Tibial nerve (tissue), 4 donors: ENCODE data around the gene NINL. TPM values are rescaled to one million over a fixed set of nuclear protein-coding genes. Genes with fewer than 3 reads are reported as not detected.
"Not testable (repeated sequence)": the region's sequence is repeated elsewhere in the genome, so short reads cannot be mapped to it uniquely, and the experiment has no call there.

Source experiments
- DNase-seq, 2 donors: peaks; one replicate each; pipeline ENCODE4 v3.0.0-alpha.2; 2019; ENCODE audit warnings: low spot score in 2 of 2
- H3K27ac ChIP-seq, 4 donors: fragments of 200-600 bp; sonication (generic) in 3 of 4; one replicate each; pipeline ENCODE4 v1.5.1; 2017 to 2019; ENCODE audit warnings: mild to moderate bottlenecking in 1 of 4
- H3K27me3 ChIP-seq, 2 donors: fragments of 200-600 bp; sonication (generic) in 1 of 2; one replicate each; pipeline versions ENCODE4 v1.5.1 to v1.6.0; 2017 to 2019
- H3K36me3 ChIP-seq, 3 donors: fragments of 200-600 bp; sonication (generic); one replicate each; pipeline ENCODE4 v1.5.1; 2018 to 2019
- H3K4me1 ChIP-seq, 4 donors: fragments of 200-600 bp; sonication (generic) in 3 of 4; one replicate each; pipeline ENCODE4 v1.5.1; 2017 to 2019
- H3K4me3 ChIP-seq, 4 donors: fragments of 200-600 bp; sonication (generic) in 3 of 4; one replicate each; pipeline ENCODE4 v1.5.1; 2017 to 2019; ENCODE audit warnings: mild to moderate bottlenecking in 1 of 4, moderate library complexity in 1 of 4
- H3K9me3 ChIP-seq, 4 donors: fragments of 200-600 bp; sonication (generic) in 3 of 4; one replicate each; pipeline ENCODE4 v1.5.1; 2017 to 2019
- EP300 ChIP-seq, 2 donors: sonication (generic); formaldehyde crosslinking; IDR thresholded peaks; one replicate each; pipeline ENCODE4 v1.6.1; 2017; ENCODE audit warnings: antibody characterized with exemption in 2 of 2, mild to moderate bottlenecking in 1 of 2
- POLR2A ChIP-seq, 2 donors: fragments of 450-650 bp; IDR thresholded peaks; one replicate each; pipeline ENCODE4 v1.6.1; 2017; ENCODE audit warnings: antibody characterized with exemption in 2 of 2, mild to moderate bottlenecking in 2 of 2, moderate library complexity in 2 of 2
- WGBS, 2 donors: methylation state at CpG; one replicate each; pipeline ENCODE4 v1.1.5; 2018; 5-methylcytosine and 5-hydroxymethylcytosine counted together
- total RNA-seq, 4 donors: library from RNA; depleted of rRNA; stranded (reverse); fragments of >200 nt; gene quantifications; one replicate each; pipeline ENCODE4 v1.1.0, GENCODE V29; 2016
- TF ChIP-seq, protein P1 (sequence below), 5 experiments: fragments of 200-600 bp in 3 of 5; fragments of 450-650 bp in 2 of 5; sonication (generic) in 3 of 5; IDR thresholded peaks; one replicate each; pipeline ENCODE4 v1.5.1; 2016 to 2019; ENCODE audit warnings: antibody characterized with exemption in 5 of 5, mild to moderate bottlenecking in 3 of 5, moderate library complexity in 2 of 5

NINL gene
- total RNA-seq, result 10 to 100 TPM in 2 of 4 donors, 1 to 10 TPM in 2; 8.0 to 14.1 (median 10.5) TPM

DNA sequence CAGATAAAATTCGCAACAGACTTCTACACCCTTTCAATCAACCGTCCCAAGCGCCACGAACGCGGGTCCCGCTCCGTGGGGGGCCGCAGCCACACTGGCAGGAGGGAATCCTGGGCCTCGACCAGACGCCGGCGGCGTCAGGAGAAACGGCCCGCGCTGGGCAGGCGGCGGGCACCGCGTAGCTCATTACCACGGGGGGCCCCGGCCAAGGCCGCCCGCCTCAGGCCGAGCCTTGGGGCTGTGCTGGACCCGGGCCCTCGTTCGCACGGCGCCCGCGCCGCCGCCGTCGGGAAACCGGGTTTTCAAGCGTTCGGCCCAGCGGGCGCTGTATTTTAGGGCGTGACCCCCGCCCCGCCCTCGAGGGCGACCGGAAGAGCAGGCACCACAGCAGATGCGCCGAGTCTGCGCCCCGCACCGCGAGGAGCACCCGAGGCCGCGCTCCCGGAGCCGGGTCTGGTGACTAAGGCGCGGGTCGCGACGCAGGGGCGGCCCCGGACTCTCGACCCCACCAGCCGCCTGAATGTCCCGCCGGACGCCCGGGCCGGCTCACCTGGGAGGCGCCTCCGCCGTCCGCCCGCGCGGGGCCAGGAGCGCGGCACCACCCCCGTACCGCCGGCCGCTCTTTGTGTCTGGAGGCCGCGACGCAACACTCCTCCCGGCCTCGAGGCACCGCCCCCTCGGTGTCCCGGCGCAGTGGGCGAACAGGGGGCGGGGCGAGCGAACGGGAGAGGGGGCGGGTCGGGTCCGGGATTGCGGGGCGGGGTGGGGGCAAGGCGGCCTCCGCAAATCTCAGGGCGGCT lies at the start of gene NINL:
Gene NINL, minus strand, starts transcription at position 627 of the 800 bp plus-strand sequence. CDS start 58,944 bp downstream, outside the sequence.
- TF ChIP-seq POLR2A (IDR thresholded peaks at IDR 0.05) (peak in 1 of 2 donors; percentile 43), EP300 (IDR thresholded peaks at IDR 0.05) (peak in 1 of 2 donors; percentile 29)
- TF ChIP-seq, protein P1, sequence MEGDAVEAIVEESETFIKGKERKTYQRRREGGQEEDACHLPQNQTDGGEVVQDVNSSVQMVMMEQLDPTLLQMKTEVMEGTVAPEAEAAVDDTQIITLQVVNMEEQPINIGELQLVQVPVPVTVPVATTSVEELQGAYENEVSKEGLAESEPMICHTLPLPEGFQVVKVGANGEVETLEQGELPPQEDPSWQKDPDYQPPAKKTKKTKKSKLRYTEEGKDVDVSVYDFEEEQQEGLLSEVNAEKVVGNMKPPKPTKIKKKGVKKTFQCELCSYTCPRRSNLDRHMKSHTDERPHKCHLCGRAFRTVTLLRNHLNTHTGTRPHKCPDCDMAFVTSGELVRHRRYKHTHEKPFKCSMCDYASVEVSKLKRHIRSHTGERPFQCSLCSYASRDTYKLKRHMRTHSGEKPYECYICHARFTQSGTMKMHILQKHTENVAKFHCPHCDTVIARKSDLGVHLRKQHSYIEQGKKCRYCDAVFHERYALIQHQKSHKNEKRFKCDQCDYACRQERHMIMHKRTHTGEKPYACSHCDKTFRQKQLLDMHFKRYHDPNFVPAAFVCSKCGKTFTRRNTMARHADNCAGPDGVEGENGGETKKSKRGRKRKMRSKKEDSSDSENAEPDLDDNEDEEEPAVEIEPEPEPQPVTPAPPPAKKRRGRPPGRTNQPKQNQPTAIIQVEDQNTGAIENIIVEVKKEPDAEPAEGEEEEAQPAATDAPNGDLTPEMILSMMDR (IDR thresholded peaks at IDR 0.05), result no peak
- DNase-seq, result no peak
- Histone ChIP-seq H3K4me3 (peak within 1 kb of the TSS; percentile 41 to 64 (median 49)), H3K27me3 (no peaks in the 10 kb centered on the region), H3K4me1 (peaks cover 0 to 9% (median 4%) of the 10 kb centered on the region in 4 donors), H3K9me3 (no peaks in the 10 kb centered on the region), H3K27ac (peak within 1 kb of the TSS in 3 of 4 donors; percentile 29 to 70 (median 52)), H3K36me3 (no peaks in the 10 kb centered on the region)
- WGBS, 2 donors, result 2 to 5% methylated on average over 18 to 69 of the region's 108 CpGs

DNA sequence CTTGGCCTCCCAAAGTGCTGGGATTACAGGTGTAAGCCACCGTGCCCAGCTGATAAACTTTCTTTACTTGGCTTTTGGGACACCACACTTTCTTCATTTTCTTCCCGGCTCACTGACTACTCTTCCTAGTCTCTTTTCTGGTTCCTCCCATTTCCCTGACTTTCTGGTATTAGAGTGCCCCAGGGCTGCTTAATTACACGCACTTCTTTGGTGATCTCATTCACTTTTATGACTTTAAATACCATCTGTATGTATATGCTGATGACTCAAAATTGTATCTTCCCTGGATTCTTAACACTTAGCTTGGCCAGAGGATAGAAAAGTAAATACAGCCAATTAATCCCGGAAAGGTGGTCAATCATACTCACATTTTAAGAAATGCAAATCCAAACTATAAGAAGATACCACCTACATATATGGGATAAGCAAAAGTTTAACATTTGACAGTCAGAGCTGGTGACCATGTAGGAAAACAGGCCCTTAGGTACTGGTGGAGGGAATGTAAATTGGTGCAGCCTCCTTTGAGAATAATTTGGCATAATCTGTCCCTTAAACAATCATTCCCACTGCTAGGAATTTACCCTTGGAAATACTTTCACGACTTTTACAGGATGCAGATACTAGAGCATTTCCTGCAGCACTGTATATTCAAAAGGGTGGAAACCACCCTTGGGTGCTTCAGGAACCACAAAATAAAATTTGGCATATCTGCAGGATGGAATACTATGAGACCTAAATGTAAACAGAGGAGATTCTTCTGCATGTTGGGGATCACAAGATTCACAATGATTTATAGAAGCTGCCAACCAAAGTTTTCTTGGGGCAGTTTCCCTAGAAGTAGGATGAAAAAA lies 47.8 kb upstream of the NINL start:
- H3K4me3 ChIP-seq, result no peak overlapping the region
- H3K27ac ChIP-seq, result no peak overlapping the region
- no peaks in the 10 kb centered on the region for H3K4me1 ChIP-seq
- DNase-seq, result no peak
- TF ChIP-seq POLR2A (IDR thresholded peaks at IDR 0.05) (no peak), EP300 (IDR thresholded peaks at IDR 0.05) (no peak)
- TF ChIP-seq, protein P1 (IDR thresholded peaks at IDR 0.05), result no peak
- WGBS, 2 donors, result 75 to 79% methylated on average over 5 of the region's 5 CpGs
- peaks cover 0 to 38% (median 0%) of the 10 kb centered on the region in 3 donors for H3K36me3 ChIP-seq
- H3K9me3 ChIP-seq, result peaks cover 0 to 3% (median 0%) of the 10 kb centered on the region in 4 donors
- H3K27me3 ChIP-seq, result no peaks in the 10 kb centered on the region

DNA sequence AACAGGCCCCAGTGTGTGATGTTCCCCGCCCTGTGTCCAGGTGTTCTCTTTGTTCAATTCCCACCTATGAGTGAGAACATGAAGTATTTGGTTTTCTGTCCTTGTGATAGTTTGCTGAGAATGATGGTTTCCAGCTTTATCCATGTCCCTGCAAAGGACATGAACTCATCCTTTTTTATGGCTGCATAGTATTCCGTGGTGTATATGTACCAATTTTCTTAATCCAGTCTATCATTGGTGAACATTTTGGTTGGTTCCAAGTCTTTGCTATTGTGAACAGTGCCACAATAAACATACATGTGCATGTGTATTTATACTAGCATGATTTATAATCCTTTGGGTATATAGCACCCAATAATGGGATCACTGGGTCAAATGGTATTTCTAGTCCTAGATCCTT lies 45.3 kb upstream of the NINL start:
- H3K36me3 ChIP-seq, result peaks cover 0 to 16% (median 0%) of the 10 kb centered on the region in 3 donors
- H3K27ac ChIP-seq, H3K4me1 ChIP-seq, DNase-seq, H3K27me3 ChIP-seq, H3K4me3 ChIP-seq, H3K9me3 ChIP-seq: not testable (repeated sequence)
- 97 to 98% methylated on average over 2 of the region's 2 CpGs for WGBS, 2 donors

DNA sequence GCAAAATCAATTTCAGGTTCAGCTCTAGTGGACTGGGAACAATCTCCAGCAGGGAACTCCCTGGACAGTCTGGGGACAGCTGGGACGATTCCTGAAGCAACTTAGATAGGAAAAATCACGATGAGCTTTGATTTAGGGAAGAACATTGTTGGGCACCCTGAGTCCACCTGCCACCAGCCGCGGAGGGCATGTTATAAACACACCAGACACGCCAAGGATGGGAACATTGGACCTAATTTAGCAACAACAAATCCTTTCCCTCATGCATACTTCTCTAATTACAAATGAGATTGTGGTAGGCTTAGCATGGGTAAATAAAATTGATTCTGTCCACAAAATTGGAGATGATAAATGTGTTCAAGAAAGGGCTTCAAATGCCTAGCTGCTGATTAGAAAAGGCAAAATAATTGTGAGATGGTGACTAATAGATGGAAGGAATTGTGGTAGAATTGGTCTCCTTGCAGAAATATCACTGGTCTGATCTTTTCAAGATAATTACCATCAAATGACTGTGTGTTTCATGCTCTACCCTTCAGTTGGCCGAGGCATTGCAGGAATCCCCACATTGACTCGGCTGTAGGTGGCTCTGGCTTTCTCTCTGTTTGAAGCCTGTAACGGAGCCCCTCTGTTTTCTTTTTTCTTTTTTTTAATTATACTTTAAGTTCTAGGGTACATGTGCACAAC lies 44.6 kb upstream of the NINL start:
- Histone ChIP-seq H3K27ac (no peak overlapping the region), H3K27me3 (no peaks in the 10 kb centered on the region), H3K4me3 (no peak overlapping the region), H3K9me3 (peaks cover 0 to 3% (median 0%) of the 10 kb centered on the region in 4 donors), H3K4me1 (peaks cover 0 to 3% (median under 1%) of the 10 kb centered on the region in 4 donors), H3K36me3 (peaks cover 0 to 10% (median 0%) of the 10 kb centered on the region in 3 donors)
- no peak for DNase-seq
- TF ChIP-seq POLR2A (IDR thresholded peaks at IDR 0.05) (no peak), EP300 (IDR thresholded peaks at IDR 0.05) (no peak)
- TF ChIP-seq, protein P1 (IDR thresholded peaks at IDR 0.05), result no peak
- WGBS, 2 donors, result 90 to 92% methylated on average over 8 of the region's 8 CpGs

DNA sequence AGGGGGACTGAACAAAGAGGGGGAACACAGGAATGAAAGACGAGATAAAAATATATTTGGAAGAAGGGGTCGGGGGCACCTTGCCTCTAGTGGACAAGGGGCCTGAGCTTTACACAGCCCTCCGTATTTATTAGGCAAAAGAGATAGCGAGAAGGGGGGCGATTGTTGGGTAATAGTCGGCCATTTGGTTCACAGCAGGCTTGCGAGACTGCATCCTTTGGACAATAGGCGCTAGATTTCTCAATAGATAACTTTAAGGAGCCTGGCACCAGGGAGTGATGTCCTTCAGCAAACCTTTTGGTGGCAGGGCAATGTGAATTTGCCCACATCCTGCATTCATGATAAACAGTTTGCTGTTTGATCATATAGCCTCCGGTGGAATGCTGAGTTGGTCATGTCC lies 41.4 kb upstream of the NINL start:
- Histone ChIP-seq H3K27ac (no peak overlapping the region), H3K9me3 (peaks cover 0 to 3% (median 0%) of the 10 kb centered on the region in 4 donors), H3K27me3 (no peaks in the 10 kb centered on the region), H3K36me3 (no peaks in the 10 kb centered on the region), H3K4me3 (no peak overlapping the region), H3K4me1 (peaks cover 0 to 24% (median 11%) of the 10 kb centered on the region in 4 donors)
- TF ChIP-seq, protein P1 (IDR thresholded peaks at IDR 0.05), result no peak
- TF ChIP-seq POLR2A (IDR thresholded peaks at IDR 0.05) (no peak), EP300 (IDR thresholded peaks at IDR 0.05) (no peak)
- DNase-seq, result no peak
- WGBS, 2 donors, result 79 to 87% methylated on average over 9 of the region's 9 CpGs
